Mucosa of rectum (tissue), 2 donors: ENCODE results near the gene AKAP13.

Experiments
- H3K27ac ChIP-seq, 2 donors: one replicate each; pipeline ENCODE4 v1.7.0; 2013; ENCODE audit warnings: inconsistent platforms in 2 of 2, low read depth in 2 of 2, low read length in 2 of 2
- H3K27me3 ChIP-seq, 2 donors: one replicate each; pipeline ENCODE4 v1.7.0; 2013; ENCODE audit warnings: low read length in 2 of 2; ENCODE audit not compliant: control insufficient read depth in 2 of 2, insufficient read depth in 2 of 2
- H3K36me3 ChIP-seq, 2 donors: one replicate each; pipeline ENCODE4 v1.7.0; 2013; ENCODE audit warnings: low read length in 2 of 2; ENCODE audit not compliant: control insufficient read depth in 2 of 2, insufficient read depth in 2 of 2
- H3K4me1 ChIP-seq, 2 donors: one replicate each; pipeline ENCODE4 v1.7.0; 2013; ENCODE audit warnings: low read length in 2 of 2, mild to moderate bottlenecking in 1 of 2; ENCODE audit not compliant: control insufficient read depth in 2 of 2, insufficient read depth in 2 of 2
- H3K4me3 ChIP-seq, 2 donors: one replicate each; pipeline ENCODE4 v1.7.0; 2013; ENCODE audit warnings: low read length in 2 of 2
- H3K9ac ChIP-seq, 2 donors: one replicate each; pipeline ENCODE4 v1.7.0; 2013; ENCODE audit warnings: low read length in 2 of 2, low read depth in 1 of 2, mild to moderate bottlenecking in 1 of 2
- H3K9me3 ChIP-seq, 2 donors: one replicate each; pipeline ENCODE4 v1.7.0; 2013; ENCODE audit warnings: low read length in 2 of 2; ENCODE audit not compliant: control insufficient read depth in 2 of 2
- donor health status: healthy.
- donor health status: Normal muscosa, but diverticular disease.

The AKAP13 gene

DNA sequence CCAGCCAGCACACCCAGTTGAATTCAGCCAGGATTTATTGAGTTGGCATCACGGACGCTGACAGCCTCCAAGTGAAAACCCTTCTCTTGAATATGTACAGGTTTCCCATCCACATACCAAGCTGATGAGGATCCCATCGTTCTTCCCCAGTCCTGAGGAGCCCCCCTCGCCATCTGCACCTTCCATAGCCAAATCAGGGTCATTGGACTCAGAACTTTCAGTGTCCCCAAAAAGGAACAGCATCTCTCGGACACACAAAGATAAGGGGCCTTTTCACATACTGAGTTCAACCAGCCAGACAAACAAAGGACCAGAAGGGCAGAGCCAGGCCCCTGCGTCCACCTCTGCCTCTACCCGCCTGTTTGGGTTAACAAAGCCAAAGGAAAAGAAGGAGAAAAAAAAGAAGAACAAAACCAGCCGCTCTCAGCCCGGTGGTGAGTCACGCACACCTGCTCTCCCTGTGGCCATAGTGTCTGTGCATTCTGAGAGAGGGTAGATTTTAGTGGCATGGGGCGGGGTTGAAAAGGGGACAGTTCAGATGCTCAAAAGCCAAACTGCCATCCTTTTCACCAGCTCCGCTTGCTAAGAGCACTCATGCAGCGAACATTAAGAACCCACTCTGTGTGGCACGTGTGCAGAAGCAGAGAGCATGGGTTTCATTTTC is 363.1 kb downstream of the AKAP13 start:
- Histone ChIP-seq H3K27ac (no peak overlapping the region), H3K9ac (no peak overlapping the region), H3K4me3 (no peak overlapping the region), H3K27me3 (no peaks in the 10 kb centered on the region), H3K9me3 (no peaks in the 10 kb centered on the region), H3K4me1 (peaks cover 0 to 3% of the 10 kb centered on the region in 2 donors), H3K36me3 (peaks cover 80 to 85% of the 10 kb centered on the region in 2 donors)

DNA sequence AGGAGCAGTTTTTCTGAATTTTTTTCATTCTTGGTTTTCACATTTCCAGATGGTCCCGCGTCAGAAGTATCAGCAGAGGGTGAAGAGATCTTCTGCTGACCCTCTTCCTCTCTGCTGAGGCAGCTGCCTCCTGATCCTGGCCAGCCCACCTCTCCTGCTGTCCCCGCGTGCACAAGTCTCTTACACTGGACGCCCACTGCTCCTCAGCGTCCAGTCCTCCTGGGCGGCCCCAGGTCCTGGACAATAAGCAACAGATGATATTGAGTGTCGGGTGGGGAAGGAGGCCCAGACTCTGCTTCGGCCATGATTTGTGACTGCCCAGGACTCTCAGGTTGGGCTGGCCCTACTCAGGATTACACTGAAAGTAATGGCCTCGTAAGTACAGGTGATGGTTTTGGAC is 364.2 kb downstream of the AKAP13 start:
- Histone ChIP-seq H3K4me3 (no peak overlapping the region), H3K9me3 (no peaks in the 10 kb centered on the region), H3K27ac (no peak overlapping the region), H3K27me3 (no peaks in the 10 kb centered on the region), H3K36me3 (peaks cover 83 to 84% of the 10 kb centered on the region in 2 donors), H3K9ac (no peak overlapping the region), H3K4me1 (peaks cover 0 to 3% of the 10 kb centered on the region in 2 donors)

DNA sequence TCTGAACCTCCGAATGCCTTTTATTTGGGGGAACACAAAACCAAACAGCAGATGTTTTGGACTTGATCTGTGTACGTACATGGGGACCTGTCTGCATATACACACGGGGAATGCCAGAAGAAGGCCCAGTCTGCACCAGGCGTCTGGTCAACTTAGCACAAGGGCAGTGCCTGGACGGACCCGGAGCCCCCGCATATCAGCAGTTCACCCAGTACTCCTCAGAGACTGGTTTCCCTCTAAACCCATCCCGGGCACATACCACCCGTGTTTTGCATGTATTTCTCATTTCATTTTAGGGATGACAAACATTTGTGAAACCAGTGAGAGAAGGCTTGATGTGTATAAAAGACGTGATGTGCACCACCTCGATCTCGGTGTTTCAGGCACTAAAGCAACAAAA is 364.6 kb downstream of the AKAP13 start:
- Histone ChIP-seq H3K9me3 (no peaks in the 10 kb centered on the region), H3K9ac (no peak overlapping the region), H3K27ac (no peak overlapping the region), H3K4me3 (no peak overlapping the region), H3K27me3 (no peaks in the 10 kb centered on the region), H3K36me3 (peaks cover 79 to 83% of the 10 kb centered on the region in 2 donors), H3K4me1 (peaks cover 0 to 3% of the 10 kb centered on the region in 2 donors)

DNA sequence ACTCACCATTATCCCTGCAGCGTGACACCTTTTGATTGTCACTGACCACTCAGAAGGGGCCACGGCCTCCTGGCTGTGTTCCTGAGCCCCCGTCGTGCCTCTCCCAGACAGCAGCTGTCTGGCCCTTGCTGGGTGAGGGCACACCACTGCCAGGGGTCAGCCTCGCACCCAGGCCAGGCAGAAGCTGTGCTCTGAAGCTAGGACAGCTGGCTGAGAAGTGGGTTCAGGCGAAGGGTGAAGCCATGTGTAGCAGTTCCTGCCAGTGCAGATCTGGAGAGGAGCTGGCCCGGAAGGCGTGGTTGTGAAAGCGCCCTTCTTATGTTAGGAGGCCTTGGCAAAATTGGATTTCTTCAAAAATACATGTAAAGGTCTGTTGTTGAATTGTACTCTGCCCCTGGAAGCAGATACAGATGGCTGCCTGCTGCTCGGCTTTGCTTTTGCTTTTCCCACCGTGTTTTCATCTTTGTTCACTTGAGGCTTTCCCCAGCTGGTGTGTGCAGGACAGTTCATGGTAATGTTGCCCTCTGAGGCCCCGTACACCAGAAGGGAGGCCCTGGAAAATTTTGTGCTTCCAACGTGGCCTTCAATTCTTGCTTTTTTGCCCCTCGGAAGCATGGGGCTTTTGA is 365.2 kb downstream of the AKAP13 start:
- Histone ChIP-seq H3K27me3 (no peaks in the 10 kb centered on the region), H3K9ac (no peak overlapping the region), H3K36me3 (peaks cover 73 to 78% of the 10 kb centered on the region in 2 donors), H3K4me3 (no peak overlapping the region), H3K27ac (no peak overlapping the region), H3K4me1 (peaks cover 3% of the 10 kb centered on the region in 2 donors), H3K9me3 (no peaks in the 10 kb centered on the region)

DNA sequence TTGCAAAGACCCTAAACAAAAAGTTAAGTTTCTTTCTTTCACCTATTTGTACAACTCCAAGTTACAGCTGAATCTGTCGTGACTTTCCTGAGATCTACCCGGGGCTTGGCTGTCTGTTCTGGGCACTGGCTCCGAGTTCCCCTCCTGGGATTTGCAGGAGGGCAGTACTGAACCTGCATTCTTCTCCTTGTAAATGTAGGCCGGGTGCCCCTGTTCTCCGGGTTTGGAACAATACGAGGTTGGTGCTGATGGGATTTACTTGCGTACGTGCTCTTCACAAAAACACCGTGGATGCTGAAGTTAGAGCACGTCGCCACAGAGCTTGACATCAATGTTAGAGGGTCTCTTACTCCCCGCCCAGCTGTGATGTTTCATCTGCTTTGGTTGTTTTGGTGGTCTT is 366.2 kb downstream of the AKAP13 start:
- no peak overlapping the region for H3K4me3 ChIP-seq
- H3K27me3 ChIP-seq: no peaks in the 10 kb centered on the region
- peaks cover 65 to 69% of the 10 kb centered on the region in 2 donors for H3K36me3 ChIP-seq
- peaks cover 3 to 6% of the 10 kb centered on the region in 2 donors for H3K4me1 ChIP-seq
- no peak overlapping the region for H3K27ac ChIP-seq
- no peak overlapping the region for H3K9ac ChIP-seq
- H3K9me3 ChIP-seq: no peaks in the 10 kb centered on the region

DNA sequence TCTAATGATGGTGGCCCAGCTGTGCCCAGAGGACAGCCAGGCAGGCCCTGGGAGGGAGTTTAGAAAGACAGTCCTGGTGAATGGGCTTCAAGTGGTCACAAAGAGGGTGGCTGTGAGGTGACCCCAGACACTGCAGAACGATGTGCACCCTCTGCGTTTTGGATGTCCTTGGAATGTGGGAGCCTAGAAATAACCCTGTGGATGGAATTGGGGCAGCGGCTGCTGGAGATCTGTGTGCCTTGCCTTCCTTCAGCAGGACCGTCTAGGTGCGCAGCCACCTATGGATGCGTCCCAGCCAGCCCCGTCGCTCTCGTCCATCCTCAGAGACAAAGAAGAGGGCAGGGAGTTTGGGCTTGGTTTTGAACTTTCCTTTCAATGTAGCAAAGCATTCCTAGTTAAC is 367.8 kb downstream of the AKAP13 start:
- Histone ChIP-seq H3K27ac (no peak overlapping the region), H3K36me3 (peaks cover 51 to 55% of the 10 kb centered on the region in 2 donors)

DNA sequence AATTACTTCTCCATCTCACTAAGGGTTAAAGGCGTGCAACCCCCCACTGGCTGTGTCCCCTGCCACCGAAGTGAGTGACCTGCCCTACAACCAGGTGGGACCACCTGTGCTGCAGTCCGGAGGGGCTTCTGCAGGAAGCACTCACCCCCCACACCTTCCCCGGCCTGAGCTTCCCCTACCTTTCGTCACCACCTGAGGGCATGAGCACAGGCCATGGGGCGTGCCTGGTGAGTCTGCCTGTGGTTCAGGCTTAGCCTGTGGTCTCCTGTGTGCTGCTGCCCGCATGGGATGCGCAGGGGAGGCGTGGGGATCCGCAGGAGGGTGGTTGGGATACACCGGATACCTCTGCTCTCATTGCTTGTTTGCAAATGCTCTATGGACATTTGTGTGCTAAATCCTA is 368.3 kb downstream of the AKAP13 start:
- Histone ChIP-seq H3K36me3 (peaks cover 45 to 49% of the 10 kb centered on the region in 2 donors), H3K27me3 (no peaks in the 10 kb centered on the region), H3K9me3 (no peaks in the 10 kb centered on the region), H3K9ac (no peak overlapping the region), H3K27ac (no peak overlapping the region), H3K4me1 (peaks cover 3 to 6% of the 10 kb centered on the region in 2 donors), H3K4me3 (no peak overlapping the region)

More for the DNA sequence above, 367.8 kb downstream of the AKAP13 start:
- Histone ChIP-seq H3K4me3 (no peak overlapping the region), H3K27me3 (no peaks in the 10 kb centered on the region), H3K9ac (no peak overlapping the region), H3K4me1 (peaks cover 3 to 6% of the 10 kb centered on the region in 2 donors), H3K9me3 (no peaks in the 10 kb centered on the region)

DNA sequence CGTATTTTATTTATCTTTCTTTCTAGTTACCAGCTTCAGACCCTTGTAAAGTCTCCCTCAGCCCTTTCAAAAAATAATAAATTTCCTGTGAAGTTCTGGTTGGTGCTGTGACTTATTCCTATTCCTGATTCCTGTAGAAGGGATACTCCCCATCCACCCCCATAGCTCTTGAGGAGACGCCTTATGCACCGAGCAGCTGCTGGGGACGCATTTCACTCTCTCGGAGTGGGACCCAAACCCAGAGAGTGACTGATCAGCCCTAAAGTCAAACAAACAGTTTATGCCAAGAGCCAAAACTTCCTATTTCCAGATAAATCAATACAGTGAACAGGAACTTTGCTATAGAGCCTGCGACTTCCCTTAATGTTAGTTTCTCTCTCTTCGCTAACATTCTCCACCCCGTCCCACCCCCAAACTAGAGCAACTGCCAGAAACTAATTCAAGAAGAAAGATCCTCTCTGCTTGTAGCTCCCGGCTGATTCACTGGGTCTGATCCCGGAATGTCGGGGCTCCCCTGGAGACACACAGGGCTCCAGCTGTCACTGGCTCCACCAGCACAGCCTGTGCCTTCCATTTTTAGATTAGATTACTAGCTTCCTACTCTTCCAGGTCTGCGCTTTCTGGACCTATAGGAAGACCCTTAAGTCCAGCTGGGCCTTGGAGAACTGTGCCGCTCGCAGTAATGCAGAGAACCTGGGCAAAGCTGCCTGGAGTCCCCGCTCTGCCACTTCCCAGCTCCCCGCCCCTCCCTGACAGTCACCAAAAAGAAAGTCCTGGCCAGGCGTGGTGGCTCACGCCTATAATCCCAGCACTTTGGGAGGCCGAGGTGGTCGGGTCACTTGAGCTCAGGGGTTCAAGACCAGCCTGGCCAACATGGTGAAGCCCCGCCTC is 369.1 kb downstream of the AKAP13 start:
- H3K9me3 ChIP-seq: no peaks in the 10 kb centered on the region
- no peaks in the 10 kb centered on the region for H3K27me3 ChIP-seq
- peaks cover 3 to 6% of the 10 kb centered on the region in 2 donors for H3K4me1 ChIP-seq
- peaks cover 38 to 43% of the 10 kb centered on the region in 2 donors for H3K36me3 ChIP-seq
- no peak overlapping the region for H3K4me3 ChIP-seq
- H3K27ac ChIP-seq: peak overlapping the region; percentile 45
- no peak overlapping the region for H3K9ac ChIP-seq

DNA sequence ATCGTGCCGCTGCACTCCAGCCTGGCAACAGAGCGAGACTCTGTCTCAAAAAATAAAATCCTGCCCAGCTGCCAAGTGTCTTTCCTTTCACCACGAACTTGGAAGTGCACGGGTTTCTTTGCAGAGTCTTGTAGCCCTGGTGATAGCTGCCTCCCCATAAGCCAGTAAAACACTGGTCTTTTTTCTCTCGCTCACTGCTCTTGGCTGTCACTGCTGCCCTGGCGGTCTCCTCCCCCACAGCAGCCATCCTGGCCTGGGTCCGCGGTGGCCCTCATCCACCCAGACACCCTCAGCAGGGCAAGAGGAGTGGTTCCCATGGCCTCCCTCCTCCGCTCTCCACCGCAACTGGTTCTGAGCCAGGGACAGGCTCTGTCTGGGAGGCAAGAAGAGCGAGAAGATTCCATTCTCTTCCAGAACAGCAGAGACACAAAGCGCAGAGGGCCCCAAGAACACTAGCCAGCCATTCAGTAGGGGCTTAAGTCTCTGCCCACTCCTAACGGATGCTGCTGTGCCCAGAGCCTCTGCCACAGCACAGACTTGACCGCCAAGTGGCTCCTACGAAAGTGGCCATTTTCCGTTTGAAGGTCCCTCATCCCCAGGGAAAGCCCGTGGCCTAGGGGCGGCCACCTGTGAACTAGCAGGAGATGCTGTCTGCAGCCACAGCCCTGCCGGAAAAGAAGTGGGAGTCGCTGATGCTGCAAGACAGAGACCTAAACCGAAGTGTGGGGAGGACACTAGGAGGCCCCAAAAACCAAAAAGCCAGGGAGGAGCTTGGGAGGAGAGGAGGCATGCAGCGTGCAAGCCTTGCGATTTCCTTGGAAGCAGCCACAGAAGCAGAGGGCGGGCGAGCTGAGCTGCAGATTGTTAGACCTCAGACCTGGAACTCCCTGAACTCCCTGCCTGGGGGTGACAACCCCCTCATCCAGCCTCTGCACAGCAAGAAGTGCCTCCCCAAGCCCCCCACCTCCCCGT is 370.2 kb downstream of the AKAP13 start:
- Histone ChIP-seq H3K4me3 (peak overlapping the region in 1 of 2 donors; percentile 33), H3K4me1 (peaks cover 3 to 6% of the 10 kb centered on the region in 2 donors), H3K36me3 (peaks cover 27 to 32% of the 10 kb centered on the region in 2 donors), H3K27ac (peak overlapping the region in 1 of 2 donors; percentile 59), H3K9me3 (no peaks in the 10 kb centered on the region), H3K9ac (no peak overlapping the region), H3K27me3 (no peaks in the 10 kb centered on the region)
